HL-60 (cell line): ENCODE results near the gene BICDL2.

Experiments used
- DNase-seq, 2 experiments: peaks; one replicate each; pipeline ENCODE4 v3.0.0-alpha.2; 2010 to 2020; ENCODE audit warnings: low read depth in 1 of 2, low spot score in 1 of 2
- H3K27ac ChIP-seq: fragments of 250-450 bp; sonication (Bioruptor Pico); replicated peaks from 2 replicates; pipeline ENCODE4 v1.5.1; 2020; ENCODE audit warnings: mild to moderate bottlenecking, moderate library complexity
- H3K27me3 ChIP-seq: fragments of 250-450 bp; sonication (Bioruptor Pico); 2 replicates; pipeline ENCODE4 v1.5.1; 2021; ENCODE audit warnings: mild to moderate bottlenecking, moderate library complexity; ENCODE audit not compliant: insufficient read depth, poor library complexity, severe bottlenecking
- H3K4me3 ChIP-seq: replicated peaks from 2 replicates; pipeline ENCODE4 v1.5.1; 2011; ENCODE audit warnings: mild to moderate bottlenecking, control low read depth, low read length; ENCODE audit not compliant: insufficient read depth
- CTCF ChIP-seq: IDR thresholded peaks from one replicate; pipeline ENCODE4 v1.5.1; 2011; ENCODE audit warnings: low read length, control low read depth, inconsistent platforms; ENCODE audit not compliant: insufficient read depth
- GABPA ChIP-seq: IDR thresholded peaks from 2 replicates; pipeline ENCODE4 v1.6.1; 2012; ENCODE audit warnings: low read depth
- POLR2AphosphoS5 ChIP-seq: IDR thresholded peaks from 2 replicates; pipeline ENCODE4 v1.6.1; 2012; ENCODE audit warnings: low read depth
- REST ChIP-seq: IDR thresholded peaks from 2 replicates; pipeline ENCODE4 v1.6.1; 2012; ENCODE audit warnings: low read depth; ENCODE audit not compliant: insufficient replicate concordance
- SPI1 ChIP-seq: IDR thresholded peaks from 2 replicates; pipeline ENCODE4 v1.6.1; 2012; ENCODE audit warnings: low read depth, mild to moderate bottlenecking, borderline replicate concordance

BICDL2 gene

GRCh38 chr16:3004319-3004718 is 32.4 kb downstream of the BICDL2 start:
- H3K4me3 ChIP-seq: no peak overlapping the region; the same call in none of the 2 replicates
- H3K27me3 ChIP-seq: no peaks in the 10 kb centered on the region
- H3K27ac ChIP-seq: no peak overlapping the region
- DNase-seq: peak in 1 of 2 experiments; percentile 21
- no peak for TF ChIP-seq CTCF
- no peak for TF ChIP-seq POLR2AphosphoS5
- TF ChIP-seq GABPA: no peak
- no peak for TF ChIP-seq SPI1
- no peak for TF ChIP-seq REST

- Histone ChIP-seq H3K4me3 (no peak overlapping the region), H3K27me3 (no peaks in the 10 kb centered on the region), H3K27ac (no peak overlapping the region)
- DNase-seq: peak; percentile 99 to 100
- TF ChIP-seq GABPA: no peak
- TF ChIP-seq CTCF: no peak
- TF ChIP-seq POLR2AphosphoS5: no peak
- TF ChIP-seq SPI1: no peak
- TF ChIP-seq REST: no peak
These were observed 33.0 kb downstream of the BICDL2 start for GRCh38 chr16:3003582-3004270.

- no peak overlapping the region for H3K4me3 ChIP-seq
- DNase-seq: no peak
- no peaks in the 10 kb centered on the region for H3K27me3 ChIP-seq
- H3K27ac ChIP-seq: no peak overlapping the region
- no peak for TF ChIP-seq SPI1
- no peak for TF ChIP-seq CTCF
- TF ChIP-seq GABPA: no peak
- no peak for TF ChIP-seq REST
- TF ChIP-seq POLR2AphosphoS5: no peak
These were observed 35.4 kb downstream of the BICDL2 start for GRCh38 chr16:3001316-3001715.
